H1 (cell line): ENCODE measurements around the gene PFN4.

ENCODE experiments used
- EZH2 ChIP-seq: fragments of 200-600 bp; sonication (generic); IDR thresholded peaks from 2 replicates; pipeline ENCODE4 v1.7.1; 2012; ENCODE audit warnings: low read depth, mild to moderate bottlenecking, moderate library complexity, low read length, inconsistent platforms; ENCODE audit not compliant: severe bottlenecking
- POLR2A ChIP-seq, 2 experiments: IDR thresholded peaks; 1 replicate in 1 of 2; 2 replicates in 1 of 2; pipeline ENCODE4 v1.6.1; 2011; ENCODE audit warnings: low read depth in 2 of 2, low read length in 2 of 2, mild to moderate bottlenecking in 2 of 2; ENCODE audit errors: control extremely low read depth in 1 of 2
- TCF12 ChIP-seq: IDR thresholded peaks from 2 replicates; pipeline ENCODE4 v1.6.1; 2011; ENCODE audit warnings: low read depth, mild to moderate bottlenecking, low read length
- TF ChIP-seq, protein P1 (sequence below), 3 experiments: IDR thresholded peaks; 1 replicate in 2 of 3; 2 replicates in 1 of 3; pipeline versions ENCODE4 v1.5.1 to v1.6.1; 2011; ENCODE audit warnings: low read length in 3 of 3, mild to moderate bottlenecking in 3 of 3, inconsistent platforms in 2 of 3, low read depth in 1 of 3, moderate library complexity in 1 of 3; ENCODE audit not compliant: insufficient read depth in 1 of 3; ENCODE audit errors: control extremely low read depth in 1 of 3

DNA sequence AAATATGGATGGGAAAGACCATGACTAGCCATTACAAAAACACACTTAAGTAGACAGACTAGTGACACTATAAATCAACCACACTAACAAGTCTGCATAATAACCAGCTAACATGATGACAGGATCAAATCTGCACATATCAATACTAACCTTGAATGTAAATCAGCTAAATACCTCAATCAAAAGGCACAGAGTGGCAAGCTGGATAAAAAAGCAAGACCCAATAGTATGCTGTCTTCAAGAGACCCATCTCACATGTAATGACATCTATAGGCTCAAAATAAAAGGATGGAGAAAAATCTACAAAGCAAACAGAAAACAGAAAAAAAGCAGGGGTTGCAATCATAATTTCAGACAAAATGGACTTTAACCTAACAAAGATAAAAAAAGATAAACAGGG lies 16.3 kb downstream of the PFN4 start:
- TF ChIP-seq, protein P1, sequence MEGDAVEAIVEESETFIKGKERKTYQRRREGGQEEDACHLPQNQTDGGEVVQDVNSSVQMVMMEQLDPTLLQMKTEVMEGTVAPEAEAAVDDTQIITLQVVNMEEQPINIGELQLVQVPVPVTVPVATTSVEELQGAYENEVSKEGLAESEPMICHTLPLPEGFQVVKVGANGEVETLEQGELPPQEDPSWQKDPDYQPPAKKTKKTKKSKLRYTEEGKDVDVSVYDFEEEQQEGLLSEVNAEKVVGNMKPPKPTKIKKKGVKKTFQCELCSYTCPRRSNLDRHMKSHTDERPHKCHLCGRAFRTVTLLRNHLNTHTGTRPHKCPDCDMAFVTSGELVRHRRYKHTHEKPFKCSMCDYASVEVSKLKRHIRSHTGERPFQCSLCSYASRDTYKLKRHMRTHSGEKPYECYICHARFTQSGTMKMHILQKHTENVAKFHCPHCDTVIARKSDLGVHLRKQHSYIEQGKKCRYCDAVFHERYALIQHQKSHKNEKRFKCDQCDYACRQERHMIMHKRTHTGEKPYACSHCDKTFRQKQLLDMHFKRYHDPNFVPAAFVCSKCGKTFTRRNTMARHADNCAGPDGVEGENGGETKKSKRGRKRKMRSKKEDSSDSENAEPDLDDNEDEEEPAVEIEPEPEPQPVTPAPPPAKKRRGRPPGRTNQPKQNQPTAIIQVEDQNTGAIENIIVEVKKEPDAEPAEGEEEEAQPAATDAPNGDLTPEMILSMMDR (IDR thresholded peaks at IDR 0.05; ENCODE audit: control extremely low read depth in 1 of 3, insufficient read depth in 1 of 3, low read depth in 1 of 3, low read length in 3 of 3): no peak
- TF ChIP-seq POLR2A (IDR thresholded peaks at IDR 0.05; ENCODE audit: control extremely low read depth in 1 of 2, low read depth in 2 of 2, low read length in 2 of 2): no peak
- no peak for TF ChIP-seq EZH2
- TF ChIP-seq TCF12: no peak
